Right ventricle myocardium inferior (tissue), 1 donor: Measurements from ENCODE around the gene TEAD3. TPM values are rescaled to one million over a fixed set of nuclear protein-coding genes. Genes with fewer than 3 reads are reported as not detected.
"Not testable (repeated sequence)": the region's sequence is repeated elsewhere in the genome, so short reads cannot be mapped to it uniquely, and the experiment has no call there.

Source experiments
- ATAC-seq: fragments of 200-7000 bp; cut with Tn5 transposase; one replicate; pipeline ENCODE4 v1.9.1; 2020; ENCODE audit warnings: mild to moderate bottlenecking, moderate library complexity
- DNase-seq: peaks from one replicate; pipeline ENCODE4 v3.0.0; 2021; ENCODE audit errors: missing footprints
- intact Hi-C: fragments of 100-400 bp; cut with DNase I; formaldehyde crosslinking; loops from one replicate; pipeline ENCODE4 v1.11.0; 2022
- long read RNA-seq: library from polyadenylated mRNA; unstranded; transcript quantifications from one replicate; pipeline ENCODE4 v2.0.0, GENCODE V29; 2021
- total RNA-seq: library from RNA; stranded (reverse); fragmentation: NEBNext Ultra II Directional; extraction: Animal tissue kit (Norgen Biotek cat#: 25700); gene quantifications from one replicate; pipeline ENCODE4 v1.2.1, GENCODE V29; 2021
- donor health status: DM: no; HTN: yes; CAD: no; lungs with severe emphysema.

TEAD3 gene
- total RNA-seq, result 32.2 TPM
- long read RNA-seq, partial matches to known transcripts, result 9 of 16 reads
- long read RNA-seq, other reads (novel, unspliced or antisense), result 7 of 16 reads

GRCh38 chr6:35496841-35497570 is at the start of gene TEAD3:
Gene TEAD3 (minus strand): TSS chr6:35497079.
- ATAC-seq (peak; percentile 65), DNase-seq (peak; percentile 84)
- intact Hi-C loops, result no loop called here

- ATAC-seq (no peak), DNase-seq (no peak)
- intact Hi-C loops, result no loop called here
Measured at GRCh38 chr6:35544769-35545361, 48.0 kb upstream of the TEAD3 start.

- intact Hi-C loops, result no loop called here
- DNase-seq (no peak), ATAC-seq (no peak)
Measured at GRCh38 chr6:35543459-35544193, 46.7 kb upstream of the TEAD3 start.

- intact Hi-C loops, result no loop called here
- DNase-seq (no peak), ATAC-seq (no peak)
Measured at GRCh38 chr6:35541836-35542235, 45.0 kb upstream of the TEAD3 start.

GRCh38 chr6:35539223-35539622 is 42.3 kb upstream of the TEAD3 start:
- ATAC-seq (no peak), DNase-seq (no peak)
- intact Hi-C loops, result no loop called here

- intact Hi-C loops, DNase-seq, ATAC-seq: not testable (repeated sequence)
Measured at GRCh38 chr6:35535847-35536246, 39.0 kb upstream of the TEAD3 start.

- intact Hi-C loops, result no loop called here
- DNase-seq, result no peak
- no peak for ATAC-seq
Measured at GRCh38 chr6:35534407-35535170, 37.7 kb upstream of the TEAD3 start.

GRCh38 chr6:35533981-35534380 is 37.1 kb upstream of the TEAD3 start:
- no peak for ATAC-seq
- intact Hi-C loops, result no loop called here

GRCh38 chr6:35532126-35532525 is 35.2 kb upstream of the TEAD3 start:
- intact Hi-C loops, result no loop called here
- DNase-seq (no peak), ATAC-seq (no peak)

More at GRCh38 chr6:35533981-35534380, 37.1 kb upstream of the TEAD3 start:
- DNase-seq, result no peak

GRCh38 chr6:35524380-35525020 is 27.6 kb upstream of the TEAD3 start:
- no peak for ATAC-seq
- intact Hi-C loops, result no loop called here
- no peak for DNase-seq

GRCh38 chr6:35522660-35523658 is 26.1 kb upstream of the TEAD3 start:
- intact Hi-C loops, result loop anchor here (1.0 kb wide), 1 partner anchor 214 kb away; the partner anchor contains the start of gene ARMC12
- DNase-seq (peak; percentile 89), ATAC-seq (peak; percentile 83)

- ATAC-seq, result no peak
- no peak for DNase-seq
- intact Hi-C loops, result loop anchor here (1.0 kb wide), 1 partner anchor 215 kb away; the partner anchor contains the start of gene ARMC12
Measured at GRCh38 chr6:35522151-35522550, 25.3 kb upstream of the TEAD3 start.

GRCh38 chr6:35521235-35521634 is 24.4 kb upstream of the TEAD3 start:
- intact Hi-C loops, result no loop called here
- no peak for ATAC-seq

GRCh38 chr6:35519313-35520015 is 22.6 kb upstream of the TEAD3 start:
- ATAC-seq (no peak), DNase-seq (no peak)
- intact Hi-C loops, result no loop called here

More at GRCh38 chr6:35521235-35521634, 24.4 kb upstream of the TEAD3 start:
- no peak for DNase-seq

- DNase-seq (no peak), ATAC-seq (no peak)
- intact Hi-C loops, result no loop called here
Measured at GRCh38 chr6:35518566-35519312, 21.9 kb upstream of the TEAD3 start.

GRCh38 chr6:35517978-35518377 is 21.1 kb upstream of the TEAD3 start:
- ATAC-seq, intact Hi-C loops: not testable (repeated sequence)

More at GRCh38 chr6:35517978-35518377, 21.1 kb upstream of the TEAD3 start:
- not testable (repeated sequence) for DNase-seq
